GM20000 (cell line): ENCODE measurements around the gene GABRG2.

ENCODE experiments used
- DNase-seq: peaks from one replicate; pipeline ENCODE4 v3.0.0; 2012; ENCODE audit warnings: low spot score
- TF ChIP-seq, protein P1 (sequence below): IDR thresholded peaks from 2 replicates; pipeline ENCODE4 v1.5.1; 2012; ENCODE audit warnings: mild to moderate bottlenecking, control low read depth; ENCODE audit errors: extremely low read depth, missing control alignments

GABRG2 gene

DNA sequence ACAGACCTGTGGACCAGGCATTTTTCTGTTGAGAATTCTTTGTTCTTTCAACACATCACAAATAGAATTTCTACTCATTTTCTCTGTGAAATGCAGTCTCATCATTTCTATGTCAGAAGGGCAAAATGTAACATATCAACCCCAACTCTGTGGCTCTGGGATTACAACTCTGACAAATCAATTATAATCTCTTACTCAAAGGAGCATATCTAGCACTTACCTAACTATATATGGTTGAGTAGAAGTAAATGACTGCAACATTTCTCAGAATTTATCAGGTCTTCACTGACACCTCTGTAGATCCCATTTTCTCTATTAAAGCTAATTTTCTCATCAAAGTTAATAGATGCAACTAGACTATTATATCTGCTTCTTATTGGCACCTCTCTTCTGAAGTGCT lies 64.8 kb downstream of the GABRG2 start:
- DNase-seq: no peak
- TF ChIP-seq, protein P1, sequence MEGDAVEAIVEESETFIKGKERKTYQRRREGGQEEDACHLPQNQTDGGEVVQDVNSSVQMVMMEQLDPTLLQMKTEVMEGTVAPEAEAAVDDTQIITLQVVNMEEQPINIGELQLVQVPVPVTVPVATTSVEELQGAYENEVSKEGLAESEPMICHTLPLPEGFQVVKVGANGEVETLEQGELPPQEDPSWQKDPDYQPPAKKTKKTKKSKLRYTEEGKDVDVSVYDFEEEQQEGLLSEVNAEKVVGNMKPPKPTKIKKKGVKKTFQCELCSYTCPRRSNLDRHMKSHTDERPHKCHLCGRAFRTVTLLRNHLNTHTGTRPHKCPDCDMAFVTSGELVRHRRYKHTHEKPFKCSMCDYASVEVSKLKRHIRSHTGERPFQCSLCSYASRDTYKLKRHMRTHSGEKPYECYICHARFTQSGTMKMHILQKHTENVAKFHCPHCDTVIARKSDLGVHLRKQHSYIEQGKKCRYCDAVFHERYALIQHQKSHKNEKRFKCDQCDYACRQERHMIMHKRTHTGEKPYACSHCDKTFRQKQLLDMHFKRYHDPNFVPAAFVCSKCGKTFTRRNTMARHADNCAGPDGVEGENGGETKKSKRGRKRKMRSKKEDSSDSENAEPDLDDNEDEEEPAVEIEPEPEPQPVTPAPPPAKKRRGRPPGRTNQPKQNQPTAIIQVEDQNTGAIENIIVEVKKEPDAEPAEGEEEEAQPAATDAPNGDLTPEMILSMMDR: no peak

DNA sequence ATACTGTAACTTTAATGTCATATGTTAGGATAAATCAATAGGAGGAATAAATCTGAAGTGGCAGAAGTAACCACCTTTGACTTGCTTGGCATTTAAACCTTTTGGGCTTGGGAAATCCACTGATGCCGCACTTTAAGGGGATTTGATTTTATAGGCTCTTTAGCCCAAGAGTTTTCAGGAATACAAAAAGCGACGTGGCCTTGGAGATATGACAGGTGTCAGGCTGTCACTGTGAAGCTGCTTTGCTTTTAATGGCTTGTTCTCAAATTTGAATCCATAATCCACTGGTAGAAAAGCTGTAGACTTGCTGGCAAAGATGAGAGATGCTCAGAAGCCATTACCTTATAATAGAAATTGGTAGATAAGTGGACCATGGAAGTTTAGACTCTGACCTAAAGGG lies 71.6 kb downstream of the GABRG2 start:
- DNase-seq: no peak
- TF ChIP-seq, protein P1: no peak

DNA sequence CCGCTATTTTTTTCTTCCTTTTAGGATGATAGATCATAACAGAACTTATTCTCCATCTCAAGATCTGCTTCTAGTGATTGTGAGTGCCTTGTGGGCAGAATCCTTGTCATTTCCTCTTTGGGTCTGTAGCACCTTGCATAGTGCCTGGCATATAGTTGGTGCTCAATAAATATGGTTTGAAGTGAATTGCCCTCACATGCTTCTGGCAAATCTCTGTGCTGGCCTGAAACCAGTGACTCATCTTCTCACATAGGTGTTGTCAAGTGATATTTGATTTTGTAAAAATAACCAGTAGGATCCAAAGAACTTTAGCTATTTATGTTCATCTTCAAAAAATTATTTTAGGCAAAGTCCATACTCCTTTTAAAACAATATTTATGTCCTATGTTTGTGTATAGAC lies 86.7 kb downstream of the GABRG2 start:
- DNase-seq: no peak
- TF ChIP-seq, protein P1: no peak

DNA sequence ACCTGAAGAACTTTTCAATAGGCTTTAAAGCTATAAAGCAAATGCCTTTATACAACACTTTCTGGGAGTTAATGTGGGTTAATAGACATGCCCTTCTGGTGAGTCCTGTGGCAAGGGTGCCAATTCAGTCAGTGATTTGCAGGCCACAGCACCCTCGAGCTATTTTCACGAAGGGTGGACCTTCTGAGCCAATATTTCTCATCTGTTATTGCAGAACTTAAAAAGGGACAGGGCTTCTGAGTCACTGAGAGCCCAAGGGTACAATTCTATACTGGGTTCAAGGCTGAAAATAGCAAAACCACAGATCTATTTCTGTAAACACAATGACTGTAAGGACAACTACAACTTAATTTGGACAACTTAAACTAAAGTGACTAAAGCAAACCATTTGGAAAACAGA lies 92.8 kb downstream of the GABRG2 start:
- no peak for DNase-seq

DNA sequence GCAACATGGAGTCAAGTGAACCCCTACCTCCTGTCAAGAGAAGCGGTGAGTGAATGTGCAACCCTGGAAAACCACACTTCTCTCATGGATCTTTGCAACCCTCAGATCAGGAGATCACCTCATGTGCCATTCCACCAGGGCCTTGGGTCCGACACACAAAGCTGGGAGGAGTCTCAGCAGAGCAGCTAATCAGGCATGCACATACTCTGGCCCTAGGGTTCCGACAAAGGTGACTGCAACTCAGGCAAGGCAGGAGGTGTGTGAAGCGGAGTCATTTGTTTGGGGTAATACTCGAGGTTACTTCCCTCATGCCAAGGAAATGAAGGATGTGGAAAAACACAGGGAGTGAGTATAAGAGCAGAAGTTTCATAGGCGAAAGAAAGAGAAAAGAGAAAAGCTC lies 96.1 kb downstream of the GABRG2 start:
- no peak for DNase-seq

More for the DNA sequence above, 92.8 kb downstream of the GABRG2 start:
- TF ChIP-seq, protein P1: no peak

DNA sequence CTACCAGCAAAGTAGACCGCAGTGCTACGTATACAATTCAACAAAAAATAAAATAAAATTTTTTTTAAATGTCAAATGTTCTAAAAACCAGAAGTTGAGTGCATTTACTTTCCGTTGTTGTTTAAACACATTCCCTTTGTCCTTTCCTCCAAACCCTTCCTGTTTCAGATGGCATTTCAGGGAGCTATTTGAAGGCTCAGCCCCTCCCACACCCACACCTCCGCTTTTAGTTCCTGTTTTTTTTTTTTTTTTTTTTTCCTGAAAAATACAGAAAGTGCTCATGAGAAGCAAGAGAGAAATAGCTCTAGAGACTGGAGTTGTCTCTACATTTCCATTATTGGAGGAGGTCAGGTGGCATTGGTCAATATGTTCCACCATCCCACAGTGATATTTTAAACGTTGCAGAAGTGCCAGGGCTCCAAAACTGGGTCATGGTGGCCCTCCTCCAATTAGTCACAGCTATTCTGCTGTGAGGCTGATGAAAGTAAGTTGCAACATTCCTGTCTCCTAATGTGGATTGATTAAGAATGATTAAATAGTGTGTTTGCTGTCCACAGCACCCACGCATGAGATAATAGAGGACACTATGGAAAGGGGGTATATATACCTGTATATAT lies 106.9 kb downstream of the GABRG2 start:
- TF ChIP-seq, protein P1: no peak
- no peak for DNase-seq

More for the DNA sequence above, 96.1 kb downstream of the GABRG2 start:
- TF ChIP-seq, protein P1: no peak

DNA sequence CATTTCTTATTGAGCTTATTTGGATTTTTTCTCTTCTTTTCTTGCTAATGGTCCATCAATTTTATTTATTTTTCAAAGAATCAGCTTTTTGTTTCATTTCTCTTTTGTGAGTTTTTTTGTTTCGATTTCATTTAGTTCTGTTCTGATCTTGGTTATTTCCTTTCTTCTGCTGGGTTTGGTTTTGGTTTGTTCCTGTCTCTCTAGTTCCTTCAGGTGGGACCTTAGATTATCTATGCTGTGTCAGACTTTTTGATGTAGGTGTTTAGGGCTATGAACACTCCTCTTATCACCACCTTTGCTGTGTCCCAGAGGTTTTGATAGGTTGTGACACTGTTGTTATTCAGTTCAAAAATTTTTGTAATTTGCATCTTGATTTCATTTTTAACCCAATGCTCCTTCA lies 119.8 kb downstream of the GABRG2 start:
- TF ChIP-seq, protein P1: no peak
- no peak for DNase-seq
